ENCODE measurements around the gene LRRC8D.

DNA sequence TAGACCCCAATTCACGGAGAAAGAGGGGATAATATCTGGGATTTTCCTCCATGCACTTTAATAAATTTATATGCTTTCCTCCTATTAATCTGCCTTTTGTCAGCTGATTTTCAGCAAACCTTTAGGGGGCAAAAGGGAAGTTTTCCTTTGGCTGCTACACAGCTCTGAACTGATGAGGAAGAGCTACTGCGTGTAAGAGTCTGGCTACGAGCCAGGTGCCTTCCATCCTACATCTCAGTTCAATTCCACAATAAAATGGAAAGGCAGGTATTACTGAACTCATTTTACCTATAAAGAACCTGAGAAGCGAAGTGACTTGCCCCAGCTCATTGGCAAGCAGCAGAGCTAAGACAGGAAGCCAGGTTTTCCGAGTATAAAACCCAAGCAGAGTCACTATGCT, 145.8 kb downstream of the LRRC8D start:
- TF ChIP-seq, protein P1, sequence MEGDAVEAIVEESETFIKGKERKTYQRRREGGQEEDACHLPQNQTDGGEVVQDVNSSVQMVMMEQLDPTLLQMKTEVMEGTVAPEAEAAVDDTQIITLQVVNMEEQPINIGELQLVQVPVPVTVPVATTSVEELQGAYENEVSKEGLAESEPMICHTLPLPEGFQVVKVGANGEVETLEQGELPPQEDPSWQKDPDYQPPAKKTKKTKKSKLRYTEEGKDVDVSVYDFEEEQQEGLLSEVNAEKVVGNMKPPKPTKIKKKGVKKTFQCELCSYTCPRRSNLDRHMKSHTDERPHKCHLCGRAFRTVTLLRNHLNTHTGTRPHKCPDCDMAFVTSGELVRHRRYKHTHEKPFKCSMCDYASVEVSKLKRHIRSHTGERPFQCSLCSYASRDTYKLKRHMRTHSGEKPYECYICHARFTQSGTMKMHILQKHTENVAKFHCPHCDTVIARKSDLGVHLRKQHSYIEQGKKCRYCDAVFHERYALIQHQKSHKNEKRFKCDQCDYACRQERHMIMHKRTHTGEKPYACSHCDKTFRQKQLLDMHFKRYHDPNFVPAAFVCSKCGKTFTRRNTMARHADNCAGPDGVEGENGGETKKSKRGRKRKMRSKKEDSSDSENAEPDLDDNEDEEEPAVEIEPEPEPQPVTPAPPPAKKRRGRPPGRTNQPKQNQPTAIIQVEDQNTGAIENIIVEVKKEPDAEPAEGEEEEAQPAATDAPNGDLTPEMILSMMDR (conservative IDR thresholded peaks at IDR 0.05; ENCODE audit: low read depth, low read length), result no peak
- no peak for TF ChIP-seq EZH2 (IDR thresholded peaks at IDR 0.05; ENCODE audit: low read length, unreplicated experiment)
